Lower leg skin (tissue), 4 donors: ENCODE measurements around the gene RIMKLB. TPM values are rescaled to one million over a fixed set of nuclear protein-coding genes. Genes with fewer than 3 reads are reported as not detected.

Experiments
- DNase-seq, 2 donors: peaks; one replicate each; pipeline ENCODE4 v3.0.0-alpha.2; 2019; ENCODE audit warnings: low spot score in 2 of 2
- H3K4me3 ChIP-seq: fragments of 200-600 bp; sonication (generic); 2 replicates; pipeline ENCODE4 v1.5.1; 2017; ENCODE audit warnings: mild to moderate bottlenecking, low read depth; ENCODE audit not compliant: poor library complexity, severe bottlenecking
- POLR2A ChIP-seq, 2 donors: fragments of 450-650 bp; IDR thresholded peaks; one replicate each; pipeline ENCODE4 v1.6.1; 2016 to 2017; ENCODE audit warnings: antibody characterized with exemption in 2 of 2, mild to moderate bottlenecking in 1 of 2, moderate library complexity in 1 of 2
- WGBS, 2 donors: methylation state at CpG; one replicate each; pipeline ENCODE4 v1.1.5; 2018; 5-methylcytosine and 5-hydroxymethylcytosine counted together
- intact Hi-C: fragments of 100-400 bp; cut with DNase I; formaldehyde crosslinking; loops from one replicate; pipeline ENCODE4 v1.15.0; 2023; ENCODE audit warnings: low total_unique reads
- total RNA-seq, 4 donors: library from RNA; depleted of rRNA; stranded (reverse); fragments of >200 nt; gene quantifications; one replicate each; pipeline ENCODE4 v1.1.0, GENCODE V29; 2016
- TF ChIP-seq, protein P1 (sequence below), 3 donors: fragments of 450-650 bp; IDR thresholded peaks; one replicate each; pipeline ENCODE4 v1.5.1; 2016; ENCODE audit warnings: antibody characterized with exemption in 3 of 3, mild to moderate bottlenecking in 3 of 3, moderate library complexity in 2 of 3

The RIMKLB gene, protein sequence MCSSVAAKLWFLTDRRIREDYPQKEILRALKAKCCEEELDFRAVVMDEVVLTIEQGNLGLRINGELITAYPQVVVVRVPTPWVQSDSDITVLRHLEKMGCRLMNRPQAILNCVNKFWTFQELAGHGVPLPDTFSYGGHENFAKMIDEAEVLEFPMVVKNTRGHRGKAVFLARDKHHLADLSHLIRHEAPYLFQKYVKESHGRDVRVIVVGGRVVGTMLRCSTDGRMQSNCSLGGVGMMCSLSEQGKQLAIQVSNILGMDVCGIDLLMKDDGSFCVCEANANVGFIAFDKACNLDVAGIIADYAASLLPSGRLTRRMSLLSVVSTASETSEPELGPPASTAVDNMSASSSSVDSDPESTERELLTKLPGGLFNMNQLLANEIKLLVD
- 10 to 100 TPM in 3 of 4 donors, 1 to 10 TPM in 1; 5.8 to 17.9 (median 11.8) TPM for total RNA-seq

DNA sequence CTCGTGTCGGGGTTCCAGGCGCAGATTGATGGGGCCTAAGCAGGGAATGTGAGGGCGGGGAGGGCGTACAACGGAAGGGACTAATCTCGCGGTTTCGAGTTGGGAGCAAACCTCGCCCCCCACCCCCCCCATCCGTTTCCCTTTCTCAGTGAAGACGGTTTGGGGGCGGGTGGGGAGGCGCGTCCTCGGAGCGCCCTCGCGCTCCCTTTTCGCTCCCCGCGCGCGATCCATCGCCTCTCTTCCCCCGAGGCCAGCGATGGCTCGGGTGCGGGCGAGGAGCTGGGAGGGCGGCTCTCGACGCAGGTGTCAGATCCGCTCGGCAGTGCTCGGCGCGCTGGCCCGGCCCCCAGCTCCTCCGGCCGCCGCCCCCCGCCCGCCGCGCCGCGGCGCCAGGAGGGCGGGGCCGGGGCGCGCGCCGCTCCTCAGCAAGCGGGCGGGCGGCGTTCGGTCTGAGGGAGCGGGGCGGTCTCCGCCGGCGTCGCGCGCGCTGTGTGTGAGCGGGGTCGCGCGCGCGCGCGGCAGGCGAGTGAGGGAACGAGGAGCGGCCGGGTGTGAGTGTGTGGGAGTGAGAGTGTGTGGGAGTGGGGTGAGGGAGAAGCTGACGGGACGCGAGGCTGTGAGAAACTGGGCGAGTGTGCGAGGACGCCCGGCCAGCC, at the start of gene RIMKLB:
Gene RIMKLB, plus strand, starts transcription at position 516 of the 656 bp plus-strand sequence. CDS start 15,876 bp downstream, outside the sequence.
- peak within 1 kb of the TSS; percentile 83 for H3K4me3 ChIP-seq
- intact Hi-C loops: no loop called here
- peak; percentile 54 to 95 for DNase-seq
- TF ChIP-seq, protein P1, sequence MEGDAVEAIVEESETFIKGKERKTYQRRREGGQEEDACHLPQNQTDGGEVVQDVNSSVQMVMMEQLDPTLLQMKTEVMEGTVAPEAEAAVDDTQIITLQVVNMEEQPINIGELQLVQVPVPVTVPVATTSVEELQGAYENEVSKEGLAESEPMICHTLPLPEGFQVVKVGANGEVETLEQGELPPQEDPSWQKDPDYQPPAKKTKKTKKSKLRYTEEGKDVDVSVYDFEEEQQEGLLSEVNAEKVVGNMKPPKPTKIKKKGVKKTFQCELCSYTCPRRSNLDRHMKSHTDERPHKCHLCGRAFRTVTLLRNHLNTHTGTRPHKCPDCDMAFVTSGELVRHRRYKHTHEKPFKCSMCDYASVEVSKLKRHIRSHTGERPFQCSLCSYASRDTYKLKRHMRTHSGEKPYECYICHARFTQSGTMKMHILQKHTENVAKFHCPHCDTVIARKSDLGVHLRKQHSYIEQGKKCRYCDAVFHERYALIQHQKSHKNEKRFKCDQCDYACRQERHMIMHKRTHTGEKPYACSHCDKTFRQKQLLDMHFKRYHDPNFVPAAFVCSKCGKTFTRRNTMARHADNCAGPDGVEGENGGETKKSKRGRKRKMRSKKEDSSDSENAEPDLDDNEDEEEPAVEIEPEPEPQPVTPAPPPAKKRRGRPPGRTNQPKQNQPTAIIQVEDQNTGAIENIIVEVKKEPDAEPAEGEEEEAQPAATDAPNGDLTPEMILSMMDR (IDR thresholded peaks at IDR 0.05): no peak
- TF ChIP-seq POLR2A (IDR thresholded peaks at IDR 0.05): peak in 1 of 2 donors; percentile 46
- 0% methylated on average over 36 to 51 of the region's 88 CpGs for WGBS, 2 donors

- 86 to 89% methylated on average over 8 of the region's 8 CpGs for WGBS, 2 donors
- intact Hi-C loops: no loop called here
- TF ChIP-seq, protein P1 (IDR thresholded peaks at IDR 0.05): no peak
- TF ChIP-seq POLR2A (IDR thresholded peaks at IDR 0.05): no peak
- no peak overlapping the region for H3K4me3 ChIP-seq
- DNase-seq: peak in 1 of 2 donors; percentile 74
Measured at GRCh38 chr12:8648576-8649205, 49.1 kb upstream of the RIMKLB start.

DNA sequence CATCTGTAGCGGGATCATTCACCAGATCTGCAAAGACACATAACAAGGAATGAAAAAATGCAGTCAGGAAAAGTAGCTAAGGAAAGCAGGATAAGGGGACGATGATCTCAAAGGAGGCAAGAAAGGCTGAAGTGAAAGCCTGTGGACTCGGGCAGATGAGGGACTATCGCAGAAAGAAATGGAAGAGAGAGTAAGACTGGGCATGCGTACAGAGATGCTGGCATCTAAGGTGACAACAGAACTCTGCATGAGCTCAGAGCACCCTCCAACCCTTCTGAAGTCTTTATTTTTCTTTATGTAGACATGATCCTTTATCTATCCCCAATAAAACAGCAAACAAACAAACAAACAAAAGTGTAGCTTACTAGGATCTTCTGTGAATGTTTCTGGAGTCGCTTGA, 42.4 kb upstream of the RIMKLB start:
- H3K4me3 ChIP-seq: no peak overlapping the region
- no peak for TF ChIP-seq POLR2A (IDR thresholded peaks at IDR 0.05)
- TF ChIP-seq, protein P1 (IDR thresholded peaks at IDR 0.05): no peak
- intact Hi-C loops: no loop called here
- WGBS, 2 donors: 79 to 81% methylated on average over 6 of the region's 6 CpGs
- no peak for DNase-seq

DNA sequence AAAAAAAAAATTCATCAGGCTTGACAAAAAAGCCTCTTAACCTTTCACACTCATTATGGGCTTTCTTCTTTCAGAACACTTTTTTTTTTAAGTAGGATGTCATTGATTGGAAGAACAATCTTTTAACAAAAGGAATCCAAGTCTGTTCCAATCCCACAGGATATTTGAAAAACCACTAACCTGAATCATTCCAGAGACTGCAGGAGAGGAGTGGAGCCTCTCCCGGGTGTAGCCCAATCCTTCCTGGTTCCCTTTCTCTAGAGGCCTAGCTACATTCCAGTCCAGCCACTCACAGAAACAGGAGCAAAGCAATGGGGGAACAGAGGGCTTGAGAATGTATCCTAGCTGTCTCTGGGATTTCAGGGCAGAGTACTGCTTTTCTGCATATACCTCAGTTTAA, 39.4 kb upstream of the RIMKLB start:
- H3K4me3 ChIP-seq: no peak overlapping the region
- TF ChIP-seq, protein P1 (IDR thresholded peaks at IDR 0.05): no peak
- no peak for TF ChIP-seq POLR2A (IDR thresholded peaks at IDR 0.05)
- WGBS, 2 donors: 20 to 26% methylated on average over 1 of the region's 1 CpG
- intact Hi-C loops: no loop called here
- DNase-seq: no peak

- no peak overlapping the region for H3K4me3 ChIP-seq
- 67 to 71% methylated on average over 3 of the region's 3 CpGs for WGBS, 2 donors
- no peak for DNase-seq
- intact Hi-C loops: no loop called here
- no peak for TF ChIP-seq POLR2A (IDR thresholded peaks at IDR 0.05)
- TF ChIP-seq, protein P1 (IDR thresholded peaks at IDR 0.05): no peak
Measured at GRCh38 chr12:8661016-8661415, 36.8 kb upstream of the RIMKLB start.
